HG02678 (cell line): Measurements from ENCODE around the gene IPO4.

Experiments used
- ATAC-seq: cut with Tn5 transposase; IDR thresholded peaks from one replicate; pipeline ENCODE4 v1.9.1; 2021; ENCODE audit warnings: mild to moderate bottlenecking, moderate library complexity; ENCODE audit not compliant: unreplicated experiment

The IPO4 gene

GRCh38 chr14:24149302-24149969, 39.2 kb downstream of the IPO4 start:
- no peak for ATAC-seq

GRCh38 chr14:24147761-24148428, 40.7 kb downstream of the IPO4 start:
- ATAC-seq, result no peak

- peak; percentile 84 for ATAC-seq
Measured at GRCh38 chr14:24146978-24147760, 41.4 kb downstream of the IPO4 start, which contains the start of gene RNF31. RNF31 (plus strand) TSS chr14:24147498; CDS start chr14:24147699, 201 bp downstream.

GRCh38 chr14:24146453-24146977, 42.1 kb downstream of the IPO4 start, which contains the start of gene PSME2:
PSME2 (minus strand) TSS chr14:24146610; CDS start chr14:24146581, 29 bp downstream.
- ATAC-seq, result peak; percentile 59

- no peak for ATAC-seq
Measured at GRCh38 chr14:24145690-24146452, 42.7 kb downstream of the IPO4 start.

- ATAC-seq, result no peak
Measured at GRCh38 chr14:24145219-24145618, 43.4 kb downstream of the IPO4 start.

- no peak for ATAC-seq
Measured at GRCh38 chr14:24144451-24144850, 44.2 kb downstream of the IPO4 start.

- ATAC-seq, result no peak
Measured at GRCh38 chr14:24143511-24143910, 45.1 kb downstream of the IPO4 start.

- peak; percentile 88 for ATAC-seq
Measured at GRCh38 chr14:24141097-24141880, 47.3 kb downstream of the IPO4 start, which contains the start of gene EMC9. EMC9 (minus strand) TSS chr14:24141591; CDS start chr14:24141304, 287 bp downstream.

- no peak for ATAC-seq
Measured at GRCh38 chr14:24139272-24139934, 49.2 kb downstream of the IPO4 start.

GRCh38 chr14:24138396-24139271, 50.0 kb downstream of the IPO4 start:
- no peak for ATAC-seq

- no peak for ATAC-seq
Measured at GRCh38 chr14:24137529-24138395, 50.9 kb downstream of the IPO4 start.

GRCh38 chr14:24136684-24137528, 51.7 kb downstream of the IPO4 start:
- no peak for ATAC-seq

- peak; percentile 90 for ATAC-seq
Measured at GRCh38 chr14:24135834-24136683, 52.6 kb downstream of the IPO4 start, which contains the start of gene PSME1. PSME1 (plus strand) TSS chr14:24136194; CDS start chr14:24136263, 69 bp downstream.

- no peak for ATAC-seq
Measured at GRCh38 chr14:24135584-24135833, 53.1 kb downstream of the IPO4 start.

- no peak for ATAC-seq
Measured at GRCh38 chr14:24133735-24134134, 54.9 kb downstream of the IPO4 start.
